ENCODE measurements around the gene SLC9C2.
A peak's percentile ranks its signal among the peaks of the same experiment; 100 is the strongest.

The SLC9C2 gene

DNA sequence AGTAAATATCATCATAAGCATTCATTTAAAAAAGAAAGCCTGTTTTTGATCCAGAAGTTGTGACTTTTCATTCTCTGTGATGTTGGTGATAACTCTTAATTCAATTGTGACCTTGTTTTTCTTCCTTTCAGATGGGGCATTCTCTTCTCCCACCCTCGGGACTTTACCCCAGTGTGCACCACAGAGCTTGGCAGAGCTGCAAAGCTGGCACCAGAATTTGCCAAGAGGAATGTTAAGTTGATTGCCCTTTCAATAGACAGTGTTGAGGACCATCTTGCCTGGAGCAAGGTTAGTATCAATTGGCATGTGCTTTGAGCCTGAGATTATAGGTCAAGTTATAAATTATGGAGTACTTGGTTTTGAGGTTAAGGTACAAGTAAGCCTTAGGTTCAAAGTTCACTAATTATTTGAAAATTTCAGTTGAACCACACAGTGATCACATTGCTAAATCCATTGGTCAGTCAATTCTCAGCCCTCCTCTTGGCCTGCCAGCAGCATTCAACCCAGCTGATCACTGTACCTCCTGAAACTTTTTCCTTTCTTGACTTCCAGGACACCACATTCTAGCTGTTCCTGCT lies 121.6 kb downstream of the SLC9C2 start:
- no peaks in the 10 kb centered on the region for H3K9me3 Mint-ChIP-seq
- H3K27me3 Mint-ChIP-seq (ENCODE audit: low read depth, poor library complexity): no peaks in the 10 kb centered on the region
- peaks cover 31% of the 10 kb centered on the region for H3K4me1 Mint-ChIP-seq
- TF ChIP-seq, protein P1, sequence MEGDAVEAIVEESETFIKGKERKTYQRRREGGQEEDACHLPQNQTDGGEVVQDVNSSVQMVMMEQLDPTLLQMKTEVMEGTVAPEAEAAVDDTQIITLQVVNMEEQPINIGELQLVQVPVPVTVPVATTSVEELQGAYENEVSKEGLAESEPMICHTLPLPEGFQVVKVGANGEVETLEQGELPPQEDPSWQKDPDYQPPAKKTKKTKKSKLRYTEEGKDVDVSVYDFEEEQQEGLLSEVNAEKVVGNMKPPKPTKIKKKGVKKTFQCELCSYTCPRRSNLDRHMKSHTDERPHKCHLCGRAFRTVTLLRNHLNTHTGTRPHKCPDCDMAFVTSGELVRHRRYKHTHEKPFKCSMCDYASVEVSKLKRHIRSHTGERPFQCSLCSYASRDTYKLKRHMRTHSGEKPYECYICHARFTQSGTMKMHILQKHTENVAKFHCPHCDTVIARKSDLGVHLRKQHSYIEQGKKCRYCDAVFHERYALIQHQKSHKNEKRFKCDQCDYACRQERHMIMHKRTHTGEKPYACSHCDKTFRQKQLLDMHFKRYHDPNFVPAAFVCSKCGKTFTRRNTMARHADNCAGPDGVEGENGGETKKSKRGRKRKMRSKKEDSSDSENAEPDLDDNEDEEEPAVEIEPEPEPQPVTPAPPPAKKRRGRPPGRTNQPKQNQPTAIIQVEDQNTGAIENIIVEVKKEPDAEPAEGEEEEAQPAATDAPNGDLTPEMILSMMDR (IDR thresholded peaks at IDR 0.05): no peak
- H3K27ac Mint-ChIP-seq: no peak overlapping the region
- DNase-seq: no peak
- H3K36me3 Mint-ChIP-seq (ENCODE audit: low read depth): peaks cover 70% of the 10 kb centered on the region
- H3K4me3 Mint-ChIP-seq: no peak overlapping the region

DNA sequence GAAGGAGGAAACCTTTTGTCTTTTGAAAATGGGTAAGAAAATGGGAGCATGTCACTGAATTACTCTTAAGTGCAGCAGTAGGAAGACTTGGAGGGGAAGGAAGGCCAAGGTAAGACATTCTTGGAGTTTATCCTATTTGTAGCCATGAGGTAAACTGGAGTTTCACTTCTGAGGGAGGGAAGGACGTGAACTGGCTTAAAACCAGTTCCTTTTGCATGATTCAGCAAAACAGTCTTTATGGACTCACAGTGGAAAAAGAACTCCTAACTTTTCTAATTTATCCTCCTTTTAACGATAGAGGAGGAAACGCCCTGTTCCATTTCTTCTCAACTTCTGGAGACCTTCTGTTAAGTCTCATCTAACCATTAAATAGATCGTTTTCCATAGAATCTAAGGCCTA lies 123.2 kb downstream of the SLC9C2 start:
- TF ChIP-seq, protein P1 (IDR thresholded peaks at IDR 0.05): no peak
- peaks cover 47% of the 10 kb centered on the region for H3K4me1 Mint-ChIP-seq
- H3K27ac Mint-ChIP-seq: no peak overlapping the region
- H3K36me3 Mint-ChIP-seq (ENCODE audit: low read depth): peaks cover 55% of the 10 kb centered on the region
- H3K27me3 Mint-ChIP-seq (ENCODE audit: low read depth, poor library complexity): no peaks in the 10 kb centered on the region
- no peaks in the 10 kb centered on the region for H3K9me3 Mint-ChIP-seq
- H3K4me3 Mint-ChIP-seq: peak overlapping the region; percentile 91
- no peak for DNase-seq

DNA sequence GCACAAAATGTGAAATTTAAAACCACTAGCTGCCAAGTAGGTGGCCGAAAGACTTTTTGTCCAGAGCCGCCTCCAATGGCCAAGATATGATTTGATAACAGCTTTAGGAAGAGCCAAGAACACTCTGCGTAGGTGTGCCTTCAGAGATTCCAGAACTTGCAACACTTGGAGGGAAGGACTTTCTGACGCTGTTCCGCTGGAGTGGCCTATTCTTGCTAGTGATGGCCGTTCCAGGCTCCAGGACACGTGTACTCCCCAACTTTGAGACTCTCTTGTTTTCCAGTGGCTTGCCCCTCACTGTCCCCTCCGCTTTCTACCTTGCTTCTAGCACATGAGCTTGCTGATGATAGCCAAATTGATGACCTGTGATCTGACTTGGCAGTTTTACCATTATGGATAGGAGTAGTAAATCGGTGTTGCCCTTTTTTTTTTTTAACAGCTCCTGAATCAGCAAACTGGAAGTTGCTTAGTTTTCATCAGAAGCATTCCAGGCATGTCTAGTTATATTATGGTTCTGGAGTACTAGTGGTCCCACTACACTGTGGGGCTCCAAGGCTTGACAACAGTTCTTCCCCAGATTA lies 124.7 kb downstream of the SLC9C2 start:
- Mint-ChIP-seq H3K4me3 (peak overlapping the region; percentile 91), H3K27me3 (ENCODE audit: low read depth, poor library complexity) (no peaks in the 10 kb centered on the region), H3K36me3 (ENCODE audit: low read depth) (peaks cover 51% of the 10 kb centered on the region), H3K27ac (peak overlapping the region; percentile 32), H3K4me1 (peaks cover 62% of the 10 kb centered on the region), H3K9me3 (no peaks in the 10 kb centered on the region)
- DNase-seq: peak; percentile 27
- TF ChIP-seq, protein P1 (IDR thresholded peaks at IDR 0.05): no peak

DNA sequence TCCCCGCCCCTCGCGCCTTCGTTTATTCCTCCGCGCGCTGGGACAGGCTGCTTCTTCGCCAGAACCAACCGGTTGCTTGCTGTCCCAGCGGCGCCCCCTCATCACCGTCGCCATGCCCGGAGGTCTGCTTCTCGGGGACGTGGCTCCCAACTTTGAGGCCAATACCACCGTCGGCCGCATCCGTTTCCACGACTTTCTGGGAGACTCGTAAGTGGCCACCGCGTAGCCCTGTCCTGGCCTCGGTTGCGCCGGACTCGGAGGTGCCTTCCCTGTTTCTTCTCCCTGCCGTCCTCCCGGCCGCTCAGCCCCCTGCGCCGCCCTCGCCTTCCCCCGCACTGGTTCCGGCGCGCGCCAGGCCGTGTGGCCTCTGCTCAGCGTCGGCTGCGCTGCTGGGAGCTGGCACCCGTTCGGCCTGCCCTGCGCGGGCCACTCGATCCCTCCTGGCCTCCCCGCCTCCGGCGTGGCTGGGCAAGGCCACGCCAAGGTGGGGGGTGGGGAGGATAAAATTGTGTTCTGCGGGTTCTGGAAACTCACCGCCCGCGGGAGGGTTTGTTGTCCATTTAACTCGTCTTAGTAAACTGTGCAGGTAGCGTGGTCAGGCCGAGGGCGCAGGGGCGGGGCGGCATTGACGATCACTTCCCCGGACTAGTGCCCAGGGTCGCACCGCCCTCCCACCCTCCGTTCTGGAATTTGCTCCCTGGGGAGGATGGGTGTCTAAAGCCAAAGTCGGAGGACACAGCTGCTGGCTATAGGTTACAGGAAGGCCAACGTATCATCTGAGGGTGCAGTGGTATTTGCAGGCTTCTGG lies 125.4 kb downstream of the SLC9C2 start, which contains the start of gene PRDX6:
Gene PRDX6, plus strand, starts transcription at position 50 of the 808 bp plus-strand sequence. Its CDS starts 63 bp downstream, at position 113.
- Mint-ChIP-seq H3K9me3 (no peaks in the 10 kb centered on the region), H3K27ac (peak within 1 kb of the TSS; percentile 97), H3K27me3 (ENCODE audit: low read depth, poor library complexity) (no peaks in the 10 kb centered on the region), H3K36me3 (ENCODE audit: low read depth) (peaks cover 46% of the 10 kb centered on the region), H3K4me1 (peaks cover 62% of the 10 kb centered on the region), H3K4me3 (peak within 1 kb of the TSS; percentile 91)
- TF ChIP-seq, protein P1 (IDR thresholded peaks at IDR 0.05): no peak
- peak; percentile 58 for DNase-seq

- Mint-ChIP-seq H3K36me3 (ENCODE audit: low read depth) (peaks cover 45% of the 10 kb centered on the region), H3K27me3 (ENCODE audit: low read depth, poor library complexity) (no peaks in the 10 kb centered on the region), H3K4me3 (peak overlapping the region; percentile 91), H3K4me1 (peaks cover 62% of the 10 kb centered on the region), H3K27ac (peak overlapping the region; percentile 83), H3K9me3 (peaks cover 6% of the 10 kb centered on the region)
- DNase-seq: peak; percentile 87
- TF ChIP-seq, protein P1 (IDR thresholded peaks at IDR 0.05): no peak
Measured at GRCh38 chr1:173476665-173477285, 126.1 kb downstream of the SLC9C2 start.

Measured in nephron progenitor cell (in vitro differentiated cells).